Liver (tissue), 9 donors: ENCODE measurements around the gene PGM5. TPM values are rescaled to one million over a fixed set of nuclear protein-coding genes. Genes with fewer than 3 reads are reported as not detected.

Source experiments
- DNase-seq: peaks from one replicate; pipeline ENCODE4 v3.0.0-alpha.2; 2017; ENCODE audit warnings: low spot score
- H3K27ac ChIP-seq, 2 donors: one replicate each; pipeline ENCODE4 v1.7.0; 2013; ENCODE audit warnings: inconsistent platforms in 2 of 2, low read length in 2 of 2, control low read depth in 1 of 2, low read depth in 1 of 2, mild to moderate bottlenecking in 1 of 2
- H3K27me3 ChIP-seq, 4 donors: one replicate each; pipeline versions ENCODE4 v1.6.1 to v1.7.0; 2013; ENCODE audit warnings: low read length in 3 of 4, inconsistent platforms in 1 of 4, mild to moderate bottlenecking in 1 of 4, moderate library complexity in 1 of 4; ENCODE audit not compliant: control insufficient read depth in 4 of 4, insufficient read depth in 4 of 4
- H3K36me3 ChIP-seq, 4 donors: one replicate each; pipeline versions ENCODE4 v1.6.1 to v1.7.0; 2013; ENCODE audit warnings: low read length in 3 of 4, mild to moderate bottlenecking in 3 of 4, low read depth in 1 of 4, moderate library complexity in 1 of 4; ENCODE audit not compliant: control insufficient read depth in 4 of 4, insufficient read depth in 3 of 4
- H3K4me1 ChIP-seq, 4 donors: one replicate each; pipeline versions ENCODE4 v1.6.1 to v1.7.0; 2013; ENCODE audit warnings: low read length in 3 of 4, mild to moderate bottlenecking in 3 of 4, moderate library complexity in 1 of 4; ENCODE audit not compliant: control insufficient read depth in 4 of 4, insufficient read depth in 4 of 4
- H3K4me3 ChIP-seq, 3 donors: one replicate each; pipeline versions ENCODE4 v1.6.1 to v1.7.0; 2013; ENCODE audit warnings: low read length in 3 of 3, control low read depth in 1 of 3, low read depth in 1 of 3, mild to moderate bottlenecking in 1 of 3
- H3K9ac ChIP-seq, 2 donors: one replicate each; pipeline ENCODE4 v1.7.0; 2013; ENCODE audit warnings: low read length in 2 of 2, mild to moderate bottlenecking in 2 of 2, moderate library complexity in 2 of 2, control low read depth in 1 of 2, low read depth in 1 of 2
- H3K9me3 ChIP-seq, 4 donors: one replicate each; pipeline versions ENCODE4 v1.6.1 to v1.7.0; 2013; ENCODE audit warnings: low read length in 3 of 4; ENCODE audit not compliant: control insufficient read depth in 4 of 4
- FOXA1 ChIP-seq: IDR thresholded peaks from 2 replicates; pipeline ENCODE4 v1.6.1; 2016; ENCODE audit warnings: antibody characterized with exemption
- FOXA2 ChIP-seq: IDR thresholded peaks from 2 replicates; pipeline ENCODE4 v1.6.1; 2016; ENCODE audit warnings: antibody characterized with exemption
- GABPA ChIP-seq, 2 donors: IDR thresholded peaks in 1 of 2; conservative IDR thresholded peaks in 1 of 2; 2 replicates each; pipeline ENCODE4 v1.6.1; 2016; ENCODE audit warnings: antibody characterized with exemption in 2 of 2, mild to moderate bottlenecking in 1 of 2, moderate library complexity in 1 of 2
- HNF4G ChIP-seq: IDR thresholded peaks from 2 replicates; pipeline ENCODE4 v1.6.1; 2016; ENCODE audit warnings: antibody characterized with exemption
- JUND ChIP-seq, 2 donors: IDR thresholded peaks; 2 replicates each; pipeline ENCODE4 v1.6.1; 2016; ENCODE audit warnings: antibody characterized with exemption in 2 of 2
- RAD21 ChIP-seq, 2 donors: IDR thresholded peaks; 2 replicates each; pipeline ENCODE4 v1.6.1; 2016; ENCODE audit warnings: antibody characterized with exemption in 2 of 2, mild to moderate bottlenecking in 2 of 2
- SP1 ChIP-seq: IDR thresholded peaks from 2 replicates; pipeline ENCODE4 v1.6.1; 2018; ENCODE audit warnings: antibody characterized with exemption, mild to moderate bottlenecking
- YY1 ChIP-seq: IDR thresholded peaks from 2 replicates; pipeline ENCODE4 v1.6.1; 2016; ENCODE audit warnings: antibody characterized with exemption, mild to moderate bottlenecking
- WGBS: extraction: QIAGEN DNeasy Blood & Tissue Kit; methylation state at CpG from one replicate; pipeline ENCODE4 v1.1.7; 2013; 5-methylcytosine and 5-hydroxymethylcytosine counted together
- polyA plus RNA-seq, 2 donors: library from polyadenylated mRNA; stranded (reverse) in 1 of 2; unstranded in 1 of 2; fragments of 200-250 nt in 1 of 2; fragments of >200 nt in 1 of 2; fragmentation: Nextera tagmentation in 1 of 2; extraction: Ambion mirVana in 1 of 2; gene quantifications; one replicate each; pipeline versions ENCODE4 v1.2.1 to v1.2.3, GENCODE V29; 2013 to 2015
- total RNA-seq, 2 donors: library from RNA; depleted of rRNA; stranded (reverse); fragments of >200 nt; gene quantifications; one replicate each; pipeline ENCODE4 v1.2.3, GENCODE V29; 2014
- TF ChIP-seq, protein P1 (sequence below): fragments of 150-350 bp; IDR thresholded peaks from 2 replicates; pipeline ENCODE4 v1.5.1; 2017; ENCODE audit warnings: improper control_type of control experiment, low read depth, low read length; ENCODE audit not compliant: missing input control
- TF ChIP-seq, protein P2 (sequence below): IDR thresholded peaks from 2 replicates; pipeline ENCODE4 v1.6.1; 2016; ENCODE audit warnings: antibody characterized with exemption
- TF ChIP-seq, protein P3 (sequence below): IDR thresholded peaks from 2 replicates; pipeline ENCODE4 v1.6.1; 2016; ENCODE audit warnings: antibody characterized with exemption
- TF ChIP-seq, protein P4 (sequence below): IDR thresholded peaks from 2 replicates; pipeline ENCODE4 v1.6.1; 2016; ENCODE audit warnings: antibody characterized with exemption
- donor health status: healthy.
- donor health status: healthy.
- donor health status: healthy.
- donor health status: healthy.
- donor health status: healthy.

Gene PGM5
- total and polyA plus RNA-seq, 4 donors, result 0.63 to 8.5 (median 2.2) TPM

DNA sequence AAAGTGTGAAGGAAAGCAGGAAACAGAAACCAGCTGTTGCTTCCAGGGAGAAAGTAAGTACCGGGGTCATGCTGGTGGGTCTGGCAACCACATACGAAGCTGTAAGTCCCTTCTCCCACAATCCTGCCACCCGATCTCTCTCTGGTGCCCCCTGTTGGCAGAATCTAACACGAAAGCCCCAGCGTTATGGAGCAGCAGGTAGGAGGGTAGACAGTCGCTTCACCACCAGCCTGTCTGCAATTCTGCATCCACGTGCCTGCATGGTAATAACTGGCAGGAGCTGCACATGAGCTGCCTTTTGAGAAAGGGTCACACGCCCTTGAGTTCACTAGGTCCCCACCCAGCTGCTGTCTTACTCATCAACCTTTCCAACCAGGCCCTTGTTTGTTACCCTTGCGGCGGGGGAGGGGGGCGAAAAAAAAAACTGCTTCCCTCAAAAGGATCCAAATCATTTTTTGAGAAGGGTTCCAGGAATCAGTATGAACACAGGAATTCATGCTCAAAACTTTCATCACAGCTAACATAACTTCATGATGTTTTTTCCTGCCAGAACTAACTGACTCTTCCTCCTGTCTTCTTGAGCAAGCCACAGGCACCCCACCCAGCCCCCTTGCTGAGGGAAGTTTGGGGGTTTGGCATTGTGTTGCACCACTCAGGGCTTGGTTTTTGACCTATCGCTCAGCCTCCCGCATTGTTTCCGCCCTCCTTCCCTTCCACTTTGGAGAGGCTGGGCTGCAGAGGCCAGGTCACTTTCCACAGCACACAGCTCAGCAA is 203.8 kb downstream of the PGM5 start:
- no peaks in the 10 kb centered on the region for H3K36me3 ChIP-seq
- no peak overlapping the region for H3K27ac ChIP-seq
- H3K9me3 ChIP-seq, result no peaks in the 10 kb centered on the region
- no peak overlapping the region for H3K9ac ChIP-seq
- no peaks in the 10 kb centered on the region for H3K27me3 ChIP-seq
- peak; percentile 69 for DNase-seq
- WGBS, result 43% methylated on average over 14 of the region's 14 CpGs
- no peaks in the 10 kb centered on the region for H3K4me1 ChIP-seq
- H3K4me3 ChIP-seq, result no peak overlapping the region
- no peak for TF ChIP-seq JUND (IDR thresholded peaks at IDR 0.05)
- peak; percentile 31 to 72 for TF ChIP-seq RAD21 (IDR thresholded peaks at IDR 0.05)
- TF ChIP-seq, protein P1, sequence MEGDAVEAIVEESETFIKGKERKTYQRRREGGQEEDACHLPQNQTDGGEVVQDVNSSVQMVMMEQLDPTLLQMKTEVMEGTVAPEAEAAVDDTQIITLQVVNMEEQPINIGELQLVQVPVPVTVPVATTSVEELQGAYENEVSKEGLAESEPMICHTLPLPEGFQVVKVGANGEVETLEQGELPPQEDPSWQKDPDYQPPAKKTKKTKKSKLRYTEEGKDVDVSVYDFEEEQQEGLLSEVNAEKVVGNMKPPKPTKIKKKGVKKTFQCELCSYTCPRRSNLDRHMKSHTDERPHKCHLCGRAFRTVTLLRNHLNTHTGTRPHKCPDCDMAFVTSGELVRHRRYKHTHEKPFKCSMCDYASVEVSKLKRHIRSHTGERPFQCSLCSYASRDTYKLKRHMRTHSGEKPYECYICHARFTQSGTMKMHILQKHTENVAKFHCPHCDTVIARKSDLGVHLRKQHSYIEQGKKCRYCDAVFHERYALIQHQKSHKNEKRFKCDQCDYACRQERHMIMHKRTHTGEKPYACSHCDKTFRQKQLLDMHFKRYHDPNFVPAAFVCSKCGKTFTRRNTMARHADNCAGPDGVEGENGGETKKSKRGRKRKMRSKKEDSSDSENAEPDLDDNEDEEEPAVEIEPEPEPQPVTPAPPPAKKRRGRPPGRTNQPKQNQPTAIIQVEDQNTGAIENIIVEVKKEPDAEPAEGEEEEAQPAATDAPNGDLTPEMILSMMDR, result peak; percentile 28

DNA sequence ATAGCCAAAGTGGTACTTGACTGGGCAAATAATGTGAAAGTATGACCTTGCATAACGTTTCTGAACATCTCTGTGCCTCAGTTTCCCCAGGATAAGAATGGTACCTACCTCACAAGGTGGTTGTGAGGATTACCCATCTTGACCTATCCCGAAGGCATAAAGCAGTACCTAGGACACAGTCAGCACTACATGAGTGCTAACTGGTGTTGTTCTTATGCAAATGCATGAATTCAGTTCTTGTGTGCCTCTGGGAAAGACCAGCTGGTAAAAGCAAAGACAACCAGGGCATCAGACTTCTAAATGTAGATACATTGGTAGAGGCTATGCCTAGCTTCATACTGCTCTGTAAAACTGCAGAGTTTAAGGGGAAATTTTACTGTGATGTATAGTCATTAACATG is 206.1 kb downstream of the PGM5 start:
- Histone ChIP-seq H3K4me1 (no peaks in the 10 kb centered on the region), H3K4me3 (no peak overlapping the region), H3K9me3 (no peaks in the 10 kb centered on the region), H3K36me3 (no peaks in the 10 kb centered on the region), H3K27me3 (no peaks in the 10 kb centered on the region), H3K27ac (no peak overlapping the region), H3K9ac (no peak overlapping the region)
- no peak for TF ChIP-seq SP1
- TF ChIP-seq FOXA2, result no peak
- TF ChIP-seq FOXA1, result no peak
- TF ChIP-seq, protein P1, result no peak
- no peak for TF ChIP-seq YY1
- TF ChIP-seq, protein P2, sequence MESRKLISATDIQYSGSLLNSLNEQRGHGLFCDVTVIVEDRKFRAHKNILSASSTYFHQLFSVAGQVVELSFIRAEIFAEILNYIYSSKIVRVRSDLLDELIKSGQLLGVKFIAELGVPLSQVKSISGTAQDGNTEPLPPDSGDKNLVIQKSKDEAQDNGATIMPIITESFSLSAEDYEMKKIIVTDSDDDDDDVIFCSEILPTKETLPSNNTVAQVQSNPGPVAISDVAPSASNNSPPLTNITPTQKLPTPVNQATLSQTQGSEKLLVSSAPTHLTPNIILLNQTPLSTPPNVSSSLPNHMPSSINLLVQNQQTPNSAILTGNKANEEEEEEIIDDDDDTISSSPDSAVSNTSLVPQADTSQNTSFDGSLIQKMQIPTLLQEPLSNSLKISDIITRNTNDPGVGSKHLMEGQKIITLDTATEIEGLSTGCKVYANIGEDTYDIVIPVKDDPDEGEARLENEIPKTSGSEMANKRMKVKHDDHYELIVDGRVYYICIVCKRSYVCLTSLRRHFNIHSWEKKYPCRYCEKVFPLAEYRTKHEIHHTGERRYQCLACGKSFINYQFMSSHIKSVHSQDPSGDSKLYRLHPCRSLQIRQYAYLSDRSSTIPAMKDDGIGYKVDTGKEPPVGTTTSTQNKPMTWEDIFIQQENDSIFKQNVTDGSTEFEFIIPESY, result no peak
- TF ChIP-seq, protein P3, sequence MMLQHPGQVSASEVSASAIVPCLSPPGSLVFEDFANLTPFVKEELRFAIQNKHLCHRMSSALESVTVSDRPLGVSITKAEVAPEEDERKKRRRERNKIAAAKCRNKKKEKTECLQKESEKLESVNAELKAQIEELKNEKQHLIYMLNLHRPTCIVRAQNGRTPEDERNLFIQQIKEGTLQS, result no peak
- DNase-seq, result no peak
- WGBS, result 59% methylated on average over 2 of the region's 2 CpGs

DNA sequence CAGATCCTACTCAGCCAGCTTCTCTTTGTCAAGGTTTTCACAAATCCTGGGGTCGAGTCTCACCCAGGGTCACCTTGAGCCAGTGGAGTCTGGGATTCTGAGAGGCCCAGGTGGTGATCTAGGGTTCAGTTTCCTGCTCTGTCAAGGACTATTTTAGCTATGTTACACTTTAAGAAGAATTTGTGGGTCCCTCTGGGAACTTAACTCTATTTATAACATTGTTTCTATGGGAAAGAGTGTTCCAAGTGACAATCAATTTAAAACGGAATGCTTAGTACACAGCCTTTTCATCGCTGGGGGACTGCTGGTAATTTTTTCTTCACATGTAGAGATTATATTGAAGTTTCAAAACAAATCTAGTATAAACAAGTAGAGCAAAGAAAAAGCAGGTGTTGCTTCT is 211.2 kb downstream of the PGM5 start:
- WGBS, result 85% methylated on average over 3 of the region's 3 CpGs

More for the DNA sequence above, 211.2 kb downstream of the PGM5 start:
- Histone ChIP-seq H3K36me3 (no peaks in the 10 kb centered on the region), H3K27me3 (no peaks in the 10 kb centered on the region), H3K4me3 (no peak overlapping the region), H3K27ac (no peak overlapping the region), H3K9me3 (no peaks in the 10 kb centered on the region), H3K9ac (no peak overlapping the region), H3K4me1 (no peaks in the 10 kb centered on the region)
- no peak for DNase-seq
- TF ChIP-seq, protein P4, sequence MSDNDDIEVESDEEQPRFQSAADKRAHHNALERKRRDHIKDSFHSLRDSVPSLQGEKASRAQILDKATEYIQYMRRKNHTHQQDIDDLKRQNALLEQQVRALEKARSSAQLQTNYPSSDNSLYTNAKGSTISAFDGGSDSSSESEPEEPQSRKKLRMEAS, result no peak
- TF ChIP-seq HNF4G (no peak), GABPA (IDR thresholded peaks at IDR 0.05 in 1 of 2, conservative IDR thresholded peaks at IDR 0.05 in 1 of 2) (no peak), SP1 (no peak)
